Mesenchymal stem cell (in vitro differentiated cells and primary cell): ENCODE results near the gene TBC1D3. TPM values are rescaled to one million over a fixed set of nuclear protein-coding genes. Genes with fewer than 3 reads are reported as not detected.
"Not testable (repeated sequence)": the region's sequence is repeated elsewhere in the genome, so short reads cannot be mapped to it uniquely, and the experiment has no call there.

Source experiments
- DNase-seq: peaks from one replicate; pipeline ENCODE4 v3.0.0-alpha.2; 2013
- H2AFZ ChIP-seq: one replicate; pipeline ENCODE4 v1.6.1; 2013; ENCODE audit warnings: low read depth, mild to moderate bottlenecking, control low read depth, inconsistent platforms, low read length, moderate library complexity
- H2AK5ac ChIP-seq: 2 replicates; pipeline ENCODE4 v1.6.1; 2013; ENCODE audit warnings: low read length, moderate library complexity, mild to moderate bottlenecking, inconsistent platforms; ENCODE audit not compliant: severe bottlenecking
- H2BK120ac ChIP-seq: one replicate; pipeline ENCODE4 v1.6.1; 2013; ENCODE audit warnings: low read depth, mild to moderate bottlenecking, inconsistent platforms, low read length, moderate library complexity
- H2BK12ac ChIP-seq, 2 experiments: one replicate each; pipeline ENCODE4 v1.6.1; 2013; ENCODE audit warnings: inconsistent platforms in 2 of 2, low read length in 2 of 2, mild to moderate bottlenecking in 2 of 2, moderate library complexity in 2 of 2, control low read depth in 1 of 2
- H2BK15ac ChIP-seq: one replicate; pipeline ENCODE4 v1.6.1; 2013; ENCODE audit warnings: mild to moderate bottlenecking, low read depth, inconsistent platforms; ENCODE audit not compliant: poor library complexity, severe bottlenecking
- H2BK5ac ChIP-seq: 2 replicates; pipeline ENCODE4 v1.6.1; 2013; ENCODE audit warnings: low read depth, mild to moderate bottlenecking, low read length, control low read depth, inconsistent platforms; ENCODE audit not compliant: poor library complexity, severe bottlenecking
- H3K14ac ChIP-seq, 2 experiments: one replicate each; pipeline ENCODE4 v1.6.1; 2013; ENCODE audit warnings: inconsistent platforms in 2 of 2, low read length in 2 of 2, control low read depth in 1 of 2, mild to moderate bottlenecking in 1 of 2, moderate library complexity in 1 of 2
- H3K18ac ChIP-seq, 2 experiments: one replicate each; pipeline ENCODE4 v1.6.1; 2013; ENCODE audit warnings: inconsistent platforms in 2 of 2, low read length in 2 of 2, control low read depth in 1 of 2, low read depth in 1 of 2, mild to moderate bottlenecking in 1 of 2
- H3K23ac ChIP-seq, 2 experiments: one replicate each; pipeline ENCODE4 v1.6.1; 2013; ENCODE audit warnings: inconsistent platforms in 2 of 2, low read length in 2 of 2, mild to moderate bottlenecking in 2 of 2, moderate library complexity in 2 of 2, control low read depth in 1 of 2
- H3K27ac ChIP-seq: 2 replicates; pipeline ENCODE4 v1.5.1; 2013; ENCODE audit warnings: mild to moderate bottlenecking, moderate library complexity, low read length, control low read depth, inconsistent platforms; ENCODE audit not compliant: poor library complexity, severe bottlenecking
- H3K27me3 ChIP-seq, 2 experiments: 2 replicates each; pipeline versions ENCODE4 v1.6.1 to v1.7.0; 2013; ENCODE audit warnings: low read length in 2 of 2, mild to moderate bottlenecking in 2 of 2, moderate library complexity in 2 of 2, control low read depth in 1 of 2, inconsistent platforms in 1 of 2; ENCODE audit not compliant: control insufficient read depth in 1 of 2, insufficient read depth in 1 of 2
- H3K36me3 ChIP-seq, 2 experiments: 2 replicates each; pipeline versions ENCODE4 v1.6.1 to v1.7.0; 2013; ENCODE audit warnings: low read length in 2 of 2, control low read depth in 1 of 2, inconsistent platforms in 1 of 2, low read depth in 1 of 2, mild to moderate bottlenecking in 1 of 2; ENCODE audit not compliant: insufficient read depth in 2 of 2, control insufficient read depth in 1 of 2
- H3K4ac ChIP-seq, 2 experiments: one replicate each; pipeline ENCODE4 v1.6.1; 2013; ENCODE audit warnings: inconsistent platforms in 2 of 2, low read length in 2 of 2, mild to moderate bottlenecking in 2 of 2, moderate library complexity in 2 of 2, control low read depth in 1 of 2, low read depth in 1 of 2
- H3K4me1 ChIP-seq: 2 replicates; pipeline ENCODE4 v1.6.1; 2013; ENCODE audit warnings: low read depth, low read length, control low read depth; ENCODE audit not compliant: control insufficient read depth, insufficient read depth
- H3K4me2 ChIP-seq: 2 replicates; pipeline ENCODE4 v1.6.1; 2013; ENCODE audit warnings: low read length, mild to moderate bottlenecking, inconsistent platforms; ENCODE audit not compliant: poor library complexity, severe bottlenecking
- H3K4me3 ChIP-seq, 2 experiments: 2 replicates each; pipeline versions ENCODE4 v1.5.1 to v1.7.0; 2013; ENCODE audit warnings: low read length in 2 of 2, mild to moderate bottlenecking in 2 of 2, control low read depth in 1 of 2, low read depth in 1 of 2; ENCODE audit not compliant: insufficient read depth in 1 of 2
- H3K79me1 ChIP-seq: replicated peaks from 2 replicates; pipeline ENCODE4 v1.6.1; 2013; ENCODE audit warnings: mild to moderate bottlenecking, control low read depth, low read length, inconsistent platforms; ENCODE audit not compliant: poor library complexity, severe bottlenecking
- H3K9ac ChIP-seq: 2 replicates; pipeline ENCODE4 v1.7.0; 2013; ENCODE audit warnings: mild to moderate bottlenecking, low read length, moderate library complexity
- H3K9me3 ChIP-seq: 2 replicates; pipeline ENCODE4 v1.7.0; 2013; ENCODE audit warnings: mild to moderate bottlenecking, low read length; ENCODE audit not compliant: control insufficient read depth
- H4K8ac ChIP-seq: one replicate; pipeline ENCODE4 v1.6.1; 2013; ENCODE audit warnings: inconsistent platforms, mild to moderate bottlenecking, low read length, moderate library complexity
- H4K91ac ChIP-seq: one replicate; pipeline ENCODE4 v1.6.1; 2013; ENCODE audit warnings: mild to moderate bottlenecking, low read length, inconsistent platforms
- WGBS: methylation state at CpG from one replicate; pipeline ENCODE4 v1.1.7; 2013; ENCODE audit warnings: mixed read lengths; 5-methylcytosine and 5-hydroxymethylcytosine counted together
- polyA plus RNA-seq, 2 experiments: library from polyadenylated mRNA; stranded (reverse); fragments of 200-250 nt; gene quantifications; one replicate each; pipeline ENCODE4 v1.2.3, GENCODE V29; 2013

TBC1D3 gene
- polyA plus RNA-seq (2013, experiment 1 of 2), result not detected
- polyA plus RNA-seq (2013, experiment 2 of 2), result not detected

DNA sequence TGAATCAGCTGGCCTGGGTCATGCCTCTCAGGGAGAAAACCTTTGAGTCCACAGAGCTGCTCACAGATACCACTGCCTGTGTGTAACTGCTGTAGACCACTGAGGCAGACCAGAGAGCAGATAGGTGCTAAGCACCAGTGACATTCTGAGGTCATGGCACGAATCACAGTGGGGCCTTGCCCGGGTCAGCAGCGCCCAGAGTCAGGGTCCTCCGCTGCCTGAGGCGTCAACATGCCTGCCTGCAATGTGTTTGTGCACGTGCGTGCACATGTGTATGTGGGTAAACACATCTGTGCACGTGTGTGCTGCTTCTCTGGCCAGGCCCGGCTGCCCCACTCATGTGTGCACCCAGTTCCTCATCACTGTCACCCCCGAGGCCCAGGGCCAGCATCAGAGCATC, at the start of gene TBC1D3:
TSS of gene TBC1D3 (minus strand) at position 101 of the 400 bp plus-strand sequence. CDS start 1,526 bp downstream, outside the sequence.
- H3K4me3 ChIP-seq, H3K36me3 ChIP-seq, H2BK12ac ChIP-seq, H2AFZ ChIP-seq, H3K9ac ChIP-seq, H2BK15ac ChIP-seq, H3K18ac ChIP-seq, H2BK120ac ChIP-seq, H3K14ac ChIP-seq, H3K9me3 ChIP-seq, H4K8ac ChIP-seq, H3K27me3 ChIP-seq, H2BK5ac ChIP-seq, H3K4me1 ChIP-seq, H3K27ac ChIP-seq, DNase-seq, H4K91ac ChIP-seq, H3K23ac ChIP-seq, H3K79me1 ChIP-seq, H2AK5ac ChIP-seq, H3K4ac ChIP-seq, H3K4me2 ChIP-seq: not testable (repeated sequence)
- no CpG with 5 or more reads among the region's 10 CpGs for WGBS

GRCh38 chr17:38232790-38233189, 40.4 kb upstream of the TBC1D3 start:
- not testable (repeated sequence) for H2BK15ac ChIP-seq, H3K14ac ChIP-seq, H3K4me3 ChIP-seq, H2BK12ac ChIP-seq, H2BK120ac ChIP-seq, H3K27me3 ChIP-seq, H3K27ac ChIP-seq, H3K18ac ChIP-seq, H3K36me3 ChIP-seq, H3K4me1 ChIP-seq, H2AFZ ChIP-seq, H3K9ac ChIP-seq, H4K8ac ChIP-seq, H3K9me3 ChIP-seq, H3K4me2 ChIP-seq, H2AK5ac ChIP-seq, H4K91ac ChIP-seq, H3K79me1 ChIP-seq, H3K23ac ChIP-seq, DNase-seq, H3K4ac ChIP-seq, H2BK5ac ChIP-seq
- WGBS, result no CpG with 5 or more reads among the region's 1 CpG

DNA sequence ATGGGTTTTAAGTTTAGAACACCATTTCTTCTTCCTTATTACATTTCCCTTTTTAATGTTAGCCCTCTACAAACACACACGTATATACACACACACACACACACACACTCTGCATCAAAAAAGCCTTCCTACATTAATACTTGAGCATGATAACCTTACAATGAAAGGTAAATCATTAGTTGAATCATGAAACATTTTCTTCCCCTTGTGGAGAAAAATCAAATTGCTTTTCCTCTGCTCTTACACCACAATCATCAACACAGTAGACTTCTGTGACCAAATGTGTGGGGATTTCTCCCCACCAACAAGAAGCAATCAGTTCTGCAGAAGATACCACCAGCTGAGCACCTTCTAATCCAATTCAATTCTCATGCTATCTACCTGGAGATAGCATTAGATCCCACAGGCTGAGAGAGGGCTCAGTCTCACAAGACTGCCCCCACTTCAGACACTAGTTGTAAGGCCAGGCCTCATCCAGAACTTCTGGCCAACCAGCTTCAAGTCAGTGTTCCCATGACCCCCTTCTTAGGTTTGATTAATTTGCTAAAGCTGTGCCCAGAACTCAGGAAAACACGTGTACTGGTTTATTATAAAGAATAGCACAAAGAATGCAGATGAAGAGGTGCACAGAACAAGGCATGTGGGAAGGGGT, 33.6 kb upstream of the TBC1D3 start:
- H3K4ac ChIP-seq, result not testable (repeated sequence)

DNA sequence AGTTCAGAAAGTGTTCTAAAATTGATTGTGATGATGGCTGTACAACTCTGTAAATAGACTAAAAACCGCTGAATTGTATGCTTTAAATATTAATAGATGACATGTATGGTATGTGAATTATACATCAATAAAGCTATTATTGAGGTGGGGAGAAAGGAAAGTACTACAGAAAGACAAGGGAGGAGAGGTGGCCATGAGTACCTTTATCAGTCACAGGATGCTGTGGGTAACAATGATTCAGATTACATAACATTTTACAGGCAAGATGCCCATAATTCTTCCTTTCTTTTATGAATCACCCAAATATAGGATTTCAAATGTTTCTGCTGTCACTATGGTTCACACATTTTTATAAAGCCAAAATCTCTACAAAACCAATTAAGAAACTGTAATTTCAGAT, 28.5 kb upstream of the TBC1D3 start:
- H3K27me3 ChIP-seq, H4K8ac ChIP-seq: not testable (repeated sequence)
- WGBS, result no CpG with 5 or more reads among the region's 1 CpG

More for the DNA sequence above, 33.6 kb upstream of the TBC1D3 start:
- not testable (repeated sequence) for H3K4me1 ChIP-seq, H4K91ac ChIP-seq, H2BK120ac ChIP-seq, H3K4me2 ChIP-seq, H3K79me1 ChIP-seq, H3K4me3 ChIP-seq, H2BK5ac ChIP-seq, DNase-seq, H3K36me3 ChIP-seq, H3K9me3 ChIP-seq, H3K9ac ChIP-seq, H3K27ac ChIP-seq, H3K23ac ChIP-seq, H3K18ac ChIP-seq, H4K8ac ChIP-seq, H3K14ac ChIP-seq, H2AK5ac ChIP-seq, H2BK15ac ChIP-seq, H3K27me3 ChIP-seq, H2BK12ac ChIP-seq, H2AFZ ChIP-seq
- no CpG with 5 or more reads among the region's 2 CpGs for WGBS

More for the DNA sequence above, 28.5 kb upstream of the TBC1D3 start:
- not testable (repeated sequence) for H3K9ac ChIP-seq, H2BK5ac ChIP-seq, H3K4me3 ChIP-seq, H2BK12ac ChIP-seq, H3K4me1 ChIP-seq, H2AFZ ChIP-seq, H4K91ac ChIP-seq, DNase-seq, H2BK15ac ChIP-seq, H2BK120ac ChIP-seq, H3K23ac ChIP-seq, H2AK5ac ChIP-seq, H3K4ac ChIP-seq, H3K4me2 ChIP-seq, H3K79me1 ChIP-seq, H3K18ac ChIP-seq, H3K14ac ChIP-seq, H3K27ac ChIP-seq, H3K9me3 ChIP-seq, H3K36me3 ChIP-seq
